H9 (cell line): ENCODE results near the gene ZNF225. TPM values are rescaled to one million over a fixed set of nuclear protein-coding genes. Genes with fewer than 3 reads are reported as not detected.

ENCODE experiments used
- DNase-seq: peaks from one replicate; pipeline ENCODE4 v3.0.0-alpha.2; 2017
- H2AFZ ChIP-seq: one replicate; pipeline ENCODE4 v1.6.1; 2013; ENCODE audit warnings: mild to moderate bottlenecking, low read length, control low read depth, moderate library complexity
- H2AK5ac ChIP-seq: 2 replicates; pipeline ENCODE4 v1.6.1; 2013; ENCODE audit warnings: low read length, control low read depth, mixed read lengths; ENCODE audit not compliant: insufficient read length
- H2BK120ac ChIP-seq: one replicate; pipeline ENCODE4 v1.6.1; 2013; ENCODE audit warnings: low read depth, mild to moderate bottlenecking, low read length, control low read depth, inconsistent platforms; ENCODE audit not compliant: poor library complexity, severe bottlenecking
- H2BK12ac ChIP-seq: 2 replicates; pipeline ENCODE4 v1.6.1; 2013; ENCODE audit warnings: low read length, control low read depth, mixed read lengths, low read depth; ENCODE audit not compliant: insufficient read length
- H2BK15ac ChIP-seq: 2 replicates; pipeline ENCODE4 v1.6.1; 2013; ENCODE audit warnings: low read depth, low read length, control low read depth
- H2BK20ac ChIP-seq: one replicate; pipeline ENCODE4 v1.6.1; 2013; ENCODE audit warnings: low read depth, mild to moderate bottlenecking, low read length, control low read depth, inconsistent platforms; ENCODE audit not compliant: poor library complexity, severe bottlenecking
- H2BK5ac ChIP-seq: 2 replicates; pipeline ENCODE4 v1.6.1; 2013; ENCODE audit warnings: low read length, control low read depth, mixed read lengths; ENCODE audit not compliant: insufficient read length
- H3K14ac ChIP-seq: 2 replicates; pipeline ENCODE4 v1.6.1; 2013; ENCODE audit warnings: low read length, control low read depth; ENCODE audit not compliant: insufficient read depth
- H3K18ac ChIP-seq: 2 replicates; pipeline ENCODE4 v1.6.1; 2013; ENCODE audit warnings: low read depth, mild to moderate bottlenecking, mixed read lengths, low read length, control low read depth; ENCODE audit not compliant: insufficient read length
- H3K23ac ChIP-seq: 2 replicates; pipeline ENCODE4 v1.6.1; 2013; ENCODE audit warnings: low read length, control low read depth, mixed read lengths, low read depth; ENCODE audit not compliant: insufficient read length
- H3K23me2 ChIP-seq: 2 replicates; pipeline ENCODE4 v1.6.1; 2013; ENCODE audit warnings: low read depth, mild to moderate bottlenecking, mixed read lengths, low read length, control low read depth; ENCODE audit not compliant: insufficient read length, poor library complexity, severe bottlenecking
- H3K27ac ChIP-seq: 2 replicates; pipeline ENCODE4 v1.5.1; 2013; ENCODE audit warnings: low read length, control low read depth, mixed read lengths, low read depth; ENCODE audit not compliant: insufficient read length
- H3K27me3 ChIP-seq: 2 replicates; pipeline ENCODE4 v1.6.1; 2013; ENCODE audit warnings: low read length, control low read depth, inconsistent platforms; ENCODE audit not compliant: insufficient read depth
- H3K4ac ChIP-seq: 2 replicates; pipeline ENCODE4 v1.6.1; 2013; ENCODE audit warnings: low read depth, mild to moderate bottlenecking, control low read depth, inconsistent platforms, low read length, moderate library complexity
- H3K4me1 ChIP-seq: 2 replicates; pipeline ENCODE4 v1.6.1; 2013; ENCODE audit warnings: low read length, control low read depth, inconsistent platforms; ENCODE audit not compliant: insufficient read depth
- H3K4me2 ChIP-seq: 2 replicates; pipeline ENCODE4 v1.6.1; 2013; ENCODE audit warnings: low read length, control low read depth, mixed read lengths; ENCODE audit not compliant: insufficient read length, insufficient read depth
- H3K56ac ChIP-seq: 2 replicates; pipeline ENCODE4 v1.6.1; 2013; ENCODE audit warnings: low read depth, mild to moderate bottlenecking, mixed read lengths, low read length, control low read depth; ENCODE audit not compliant: insufficient read length
- H3K79me1 ChIP-seq: 2 replicates; pipeline ENCODE4 v1.6.1; 2013; ENCODE audit warnings: low read depth, mild to moderate bottlenecking, moderate library complexity, low read length, control low read depth, inconsistent platforms; ENCODE audit not compliant: insufficient read depth, poor library complexity, severe bottlenecking
- H3K79me2 ChIP-seq: 2 replicates; pipeline ENCODE4 v1.6.1; 2013; ENCODE audit warnings: low read length, control low read depth, inconsistent platforms; ENCODE audit not compliant: insufficient read depth
- H3K9ac ChIP-seq: 2 replicates; pipeline ENCODE4 v1.6.1; 2013; ENCODE audit warnings: low read length, control low read depth, mixed read lengths; ENCODE audit not compliant: insufficient read length; ENCODE audit errors: extremely low read depth
- H3K9me3 ChIP-seq: one replicate; pipeline ENCODE4 v1.6.1; 2013; ENCODE audit warnings: low read depth, low read length, inconsistent platforms; ENCODE audit not compliant: control insufficient read depth
- H3T11ph ChIP-seq: one replicate; pipeline ENCODE4 v1.6.1; 2013; ENCODE audit warnings: mild to moderate bottlenecking, low read length, control low read depth, inconsistent platforms
- H4K20me1 ChIP-seq: one replicate; pipeline ENCODE4 v1.6.1; 2013; ENCODE audit not compliant: control insufficient read depth, insufficient read length, insufficient read depth
- H4K5ac ChIP-seq: 2 replicates; pipeline ENCODE4 v1.6.1; 2013; ENCODE audit warnings: low read depth, mild to moderate bottlenecking, mixed read lengths, low read length, control low read depth; ENCODE audit not compliant: insufficient read length
- H4K8ac ChIP-seq: replicated peaks from 2 replicates; pipeline ENCODE4 v1.6.1; 2013; ENCODE audit warnings: low read length, control low read depth, mixed read lengths, low read depth; ENCODE audit not compliant: insufficient read length
- H4K91ac ChIP-seq: 2 replicates; pipeline ENCODE4 v1.6.1; 2013; ENCODE audit warnings: low read depth, mild to moderate bottlenecking, moderate library complexity, mixed read lengths, low read length, control low read depth; ENCODE audit not compliant: insufficient read length
- H3K27ac Mint-ChIP-seq, 3 experiments: 2 replicates in 2 of 3; 3 replicates in 1 of 3; pipeline ENCODE4 v1.8.0; 2020 to 2021; ENCODE audit warnings: mixed read lengths in 3 of 3, mild to moderate bottlenecking in 1 of 3, moderate library complexity in 1 of 3
- H3K27me3 Mint-ChIP-seq: 2 replicates; pipeline ENCODE4 v1.8.0; 2021; ENCODE audit warnings: low read depth, mild to moderate bottlenecking, moderate library complexity, mixed read lengths
- H3K36me3 Mint-ChIP-seq, 3 experiments: 2 replicates in 2 of 3; 3 replicates in 1 of 3; pipeline ENCODE4 v1.8.0; 2020 to 2021; ENCODE audit warnings: low read depth in 3 of 3, mixed read lengths in 3 of 3; ENCODE audit not compliant: insufficient read depth in 1 of 3
- H3K4me1 Mint-ChIP-seq, 2 experiments: 2 replicates each; pipeline ENCODE4 v1.8.0; 2020; ENCODE audit warnings: mixed read lengths in 2 of 2
- H3K4me3 Mint-ChIP-seq, 2 experiments: 2 replicates in 1 of 2; 3 replicates in 1 of 2; pipeline ENCODE4 v1.8.0; 2020 to 2021; ENCODE audit warnings: mild to moderate bottlenecking in 2 of 2, mixed read lengths in 2 of 2, moderate library complexity in 1 of 2
- H3K9me3 Mint-ChIP-seq, 2 experiments: 2 replicates in 1 of 2; 3 replicates in 1 of 2; pipeline ENCODE4 v1.8.0; 2020; ENCODE audit warnings: mild to moderate bottlenecking in 2 of 2, mixed read lengths in 2 of 2, moderate library complexity in 1 of 2
- WGBS: extraction: QIAGEN DNeasy Blood & Tissue Kit; methylation state at CpG from one replicate; pipeline ENCODE4 v1.1.7; 2013; ENCODE audit warnings: missing lambda C conversion rate, low lambda C conversion rate, mixed read lengths; ENCODE audit not compliant: insufficient read length; ENCODE audit errors: extremely low coverage; 5-methylcytosine and 5-hydroxymethylcytosine counted together
- total RNA-seq: library from RNA; stranded (reverse); gene quantifications from 2 replicates; pipeline ENCODE4 v1.2.1, GENCODE V29; 2021
- TF ChIP-seq, protein P1 (sequence below): fragments of 200-600 bp; sonication (generic); conservative IDR thresholded peaks from 3 replicates; pipeline ENCODE4 v1.8.0; 2021; ENCODE audit warnings: antibody characterized with exemption, mild to moderate bottlenecking

Gene ZNF225
- total RNA-seq, 1 experiment from 2014 or later, result 3.9 TPM

DNA sequence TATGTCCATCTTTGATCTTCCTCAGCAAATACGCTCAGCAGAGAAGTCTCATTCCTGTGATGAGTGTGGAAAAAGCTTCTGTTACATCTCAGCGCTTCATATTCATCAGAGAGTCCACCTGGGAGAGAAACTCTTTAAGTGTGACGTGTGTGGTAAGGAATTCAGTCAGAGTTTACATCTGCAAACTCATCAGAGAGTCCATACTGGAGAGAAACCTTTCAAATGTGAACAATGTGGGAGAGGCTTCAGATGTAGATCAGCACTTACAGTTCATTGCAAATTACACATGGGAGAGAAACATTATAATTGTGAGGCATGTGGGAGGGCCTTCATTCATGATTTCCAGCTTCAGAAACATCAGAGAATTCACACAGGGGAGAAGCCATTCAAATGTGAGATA lies 46.9 kb upstream of the ZNF225 start:
- H3K4me1 Mint-ChIP-seq, result peaks cover 0 to 3% of the 10 kb centered on the region in 2 experiments; a peak in 2 of 4 replicates
- H3K27ac Mint-ChIP-seq, result no peak overlapping the region
- H2BK12ac ChIP-seq, result no peak overlapping the region
- no peak overlapping the region for H2BK120ac ChIP-seq
- no CpG with 5 or more reads among the region's 3 CpGs for WGBS
- no peak overlapping the region for H4K5ac ChIP-seq
- TF ChIP-seq, protein P1, sequence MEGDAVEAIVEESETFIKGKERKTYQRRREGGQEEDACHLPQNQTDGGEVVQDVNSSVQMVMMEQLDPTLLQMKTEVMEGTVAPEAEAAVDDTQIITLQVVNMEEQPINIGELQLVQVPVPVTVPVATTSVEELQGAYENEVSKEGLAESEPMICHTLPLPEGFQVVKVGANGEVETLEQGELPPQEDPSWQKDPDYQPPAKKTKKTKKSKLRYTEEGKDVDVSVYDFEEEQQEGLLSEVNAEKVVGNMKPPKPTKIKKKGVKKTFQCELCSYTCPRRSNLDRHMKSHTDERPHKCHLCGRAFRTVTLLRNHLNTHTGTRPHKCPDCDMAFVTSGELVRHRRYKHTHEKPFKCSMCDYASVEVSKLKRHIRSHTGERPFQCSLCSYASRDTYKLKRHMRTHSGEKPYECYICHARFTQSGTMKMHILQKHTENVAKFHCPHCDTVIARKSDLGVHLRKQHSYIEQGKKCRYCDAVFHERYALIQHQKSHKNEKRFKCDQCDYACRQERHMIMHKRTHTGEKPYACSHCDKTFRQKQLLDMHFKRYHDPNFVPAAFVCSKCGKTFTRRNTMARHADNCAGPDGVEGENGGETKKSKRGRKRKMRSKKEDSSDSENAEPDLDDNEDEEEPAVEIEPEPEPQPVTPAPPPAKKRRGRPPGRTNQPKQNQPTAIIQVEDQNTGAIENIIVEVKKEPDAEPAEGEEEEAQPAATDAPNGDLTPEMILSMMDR, result no peak
- H3K18ac ChIP-seq, result no peak overlapping the region
- H3K79me1 ChIP-seq, result no peaks in the 10 kb centered on the region
- H3K27me3 Mint-ChIP-seq, result peaks cover 13% of the 10 kb centered on the region
- no peaks in the 10 kb centered on the region for H3K4me1 ChIP-seq
- no peaks in the 10 kb centered on the region for H3K23me2 ChIP-seq
- H3K9me3 Mint-ChIP-seq, result peaks cover 41 to 47% of the 10 kb centered on the region in 2 experiments
- no peak overlapping the region for H2BK20ac ChIP-seq
- H3K56ac ChIP-seq, result no peak overlapping the region
- H3K27ac ChIP-seq, result no peak overlapping the region
- no peak overlapping the region for H2BK15ac ChIP-seq
- H3K36me3 Mint-ChIP-seq, result peaks cover 65 to 76% (median 75%) of the 10 kb centered on the region in 3 experiments
- H3K9ac ChIP-seq, result no peak overlapping the region
- no peak overlapping the region for H4K8ac ChIP-seq
- no peak overlapping the region for H3K4ac ChIP-seq
- H3K27me3 ChIP-seq, result no peaks in the 10 kb centered on the region
- H2AFZ ChIP-seq, result no peak overlapping the region
- no peak overlapping the region for H3K4me3 Mint-ChIP-seq
- H2AK5ac ChIP-seq, result no peak overlapping the region
- DNase-seq, result no peak
- H3T11ph ChIP-seq, result no peak overlapping the region
- no peaks in the 10 kb centered on the region for H4K20me1 ChIP-seq
- H3K9me3 ChIP-seq, result peaks cover 16% of the 10 kb centered on the region
- no peak overlapping the region for H3K4me2 ChIP-seq
- H3K23ac ChIP-seq, result no peak overlapping the region
- no peak overlapping the region for H2BK5ac ChIP-seq
- H3K79me2 ChIP-seq, result no peaks in the 10 kb centered on the region
- H3K14ac ChIP-seq, result no peak overlapping the region
- H4K91ac ChIP-seq, result no peak overlapping the region
